OCI-LY1 (cell line): Measurements from ENCODE around the gene TSC1.

Experiments used
- H2AFZ ChIP-seq: fragments of 200-600 bp; sonication (generic), shearing (Covaris generic); 2 replicates; pipeline ENCODE4 v1.6.0; 2014; ENCODE audit warnings: antibody characterized with exemption, mild to moderate bottlenecking, low read length
- H3F3A ChIP-seq: fragments of 200-600 bp; sonication (generic), shearing (Covaris generic); 2 replicates; pipeline ENCODE4 v1.6.0; 2014; ENCODE audit warnings: mild to moderate bottlenecking, antibody characterized with exemption, low read length, moderate library complexity; ENCODE audit not compliant: insufficient read depth
- H3K27ac ChIP-seq: fragments of 200-600 bp; sonication (generic); 2 replicates; pipeline ENCODE4 v1.5.1; 2014; ENCODE audit warnings: low read length, mixed run types, mild to moderate bottlenecking, low read depth; ENCODE audit not compliant: poor library complexity, severe bottlenecking
- H3K27me3 ChIP-seq: fragments of 200-600 bp; sonication (generic); 2 replicates; pipeline ENCODE4 v1.6.0; 2014; ENCODE audit warnings: antibody characterized with exemption, mild to moderate bottlenecking, low read length, moderate library complexity; ENCODE audit not compliant: insufficient read depth
- H3K36me3 ChIP-seq: fragments of 200-600 bp; sonication (generic); 2 replicates; pipeline ENCODE4 v1.6.1; 2014; ENCODE audit warnings: mild to moderate bottlenecking, antibody characterized with exemption, low read length, moderate library complexity, mixed read lengths; ENCODE audit not compliant: insufficient read depth
- H3K4me1 ChIP-seq: fragments of 200-600 bp; sonication (generic); 2 replicates; pipeline ENCODE4 v1.5.1; 2014; ENCODE audit warnings: mild to moderate bottlenecking, low read length, moderate library complexity; ENCODE audit not compliant: insufficient read depth, severe bottlenecking
- H3K4me2 ChIP-seq: fragments of 200-600 bp; sonication (generic), shearing (Covaris generic); 2 replicates; pipeline ENCODE4 v1.6.1; 2014; ENCODE audit warnings: low read length
- H3K4me3 ChIP-seq: fragments of 200-600 bp; sonication (generic); 2 replicates; pipeline ENCODE4 v1.5.1; 2014; ENCODE audit warnings: low read length, low read depth, mild to moderate bottlenecking, mixed read lengths; ENCODE audit not compliant: poor library complexity, severe bottlenecking
- H3K79me2 ChIP-seq: fragments of 200-600 bp; shearing (Covaris generic); 2 replicates; pipeline ENCODE4 v1.6.1; 2016; ENCODE audit warnings: mixed run types, low read length, mixed read lengths; ENCODE audit not compliant: insufficient read depth
- H3K9ac ChIP-seq: fragments of 200-600 bp; sonication (generic), shearing (Covaris generic); 2 replicates; pipeline ENCODE4 v1.6.1; 2014; ENCODE audit warnings: mild to moderate bottlenecking, low read length, mixed read lengths
- H3K9me2 ChIP-seq: fragments of 200-600 bp; sonication (generic), shearing (Covaris generic); 2 replicates; pipeline ENCODE4 v1.6.1; 2014; ENCODE audit warnings: low read depth, mild to moderate bottlenecking, low read length, mixed read lengths
- H3K9me3 ChIP-seq: fragments of 200-600 bp; shearing (Covaris generic); 2 replicates; pipeline ENCODE4 v1.6.1; 2014; ENCODE audit warnings: low read length, mixed read lengths
- H4K20me1 ChIP-seq: fragments of 200-600 bp; sonication (generic), shearing (Covaris generic); 2 replicates; pipeline ENCODE4 v1.6.0; 2016; ENCODE audit warnings: mild to moderate bottlenecking, low read length; ENCODE audit not compliant: insufficient read depth
- EZH2 ChIP-seq: fragments of 200-600 bp; sonication (generic), shearing (Covaris generic); IDR thresholded peaks from 2 replicates; pipeline ENCODE4 v1.8.0; 2017; ENCODE audit warnings: borderline replicate concordance, mixed run types, mild to moderate bottlenecking, antibody characterized with exemption, low read length, moderate library complexity, mixed read lengths
- TF ChIP-seq, protein P1 (sequence below): fragments of 200-600 bp; sonication (generic), shearing (Covaris generic); IDR thresholded peaks from 2 replicates; pipeline ENCODE4 v1.5.1; 2017; ENCODE audit warnings: mild to moderate bottlenecking, antibody characterized with exemption, low read length, moderate library complexity, mixed read lengths

The TSC1 gene

DNA sequence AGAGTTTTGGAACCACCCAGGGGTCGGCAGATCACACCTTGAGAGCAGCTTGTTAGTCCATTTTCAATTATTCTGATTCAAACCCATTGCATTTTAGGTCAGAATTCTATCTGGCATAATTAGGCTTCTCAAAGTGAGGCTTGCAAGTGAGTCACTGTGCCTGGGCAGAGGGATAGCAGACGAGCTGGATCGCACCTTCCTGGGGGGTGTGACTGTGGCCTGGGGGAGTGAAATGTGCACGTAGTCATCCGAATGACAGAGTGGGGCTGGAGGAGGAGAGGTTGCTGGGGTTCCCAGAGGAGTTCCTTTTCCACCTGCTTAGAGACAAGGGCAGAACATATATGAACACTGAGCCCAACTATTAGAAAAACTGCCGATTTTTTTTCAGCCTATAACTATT is 34.0 kb downstream of the TSC1 start:
- Histone ChIP-seq H3K4me2 (no peak overlapping the region), H3K27ac (no peak overlapping the region), H3K4me1 (no peaks in the 10 kb centered on the region), H4K20me1 (no peaks in the 10 kb centered on the region), H3K9ac (no peak overlapping the region), H3K4me3 (no peak overlapping the region), H3K36me3 (peaks cover 38% of the 10 kb centered on the region), H2AFZ (no peak overlapping the region), H3F3A (no peaks in the 10 kb centered on the region), H3K9me3 (no peaks in the 10 kb centered on the region), H3K9me2 (no peaks in the 10 kb centered on the region), H3K79me2 (no peaks in the 10 kb centered on the region), H3K27me3 (no peaks in the 10 kb centered on the region)
- no peak for TF ChIP-seq EZH2
- TF ChIP-seq, protein P1, sequence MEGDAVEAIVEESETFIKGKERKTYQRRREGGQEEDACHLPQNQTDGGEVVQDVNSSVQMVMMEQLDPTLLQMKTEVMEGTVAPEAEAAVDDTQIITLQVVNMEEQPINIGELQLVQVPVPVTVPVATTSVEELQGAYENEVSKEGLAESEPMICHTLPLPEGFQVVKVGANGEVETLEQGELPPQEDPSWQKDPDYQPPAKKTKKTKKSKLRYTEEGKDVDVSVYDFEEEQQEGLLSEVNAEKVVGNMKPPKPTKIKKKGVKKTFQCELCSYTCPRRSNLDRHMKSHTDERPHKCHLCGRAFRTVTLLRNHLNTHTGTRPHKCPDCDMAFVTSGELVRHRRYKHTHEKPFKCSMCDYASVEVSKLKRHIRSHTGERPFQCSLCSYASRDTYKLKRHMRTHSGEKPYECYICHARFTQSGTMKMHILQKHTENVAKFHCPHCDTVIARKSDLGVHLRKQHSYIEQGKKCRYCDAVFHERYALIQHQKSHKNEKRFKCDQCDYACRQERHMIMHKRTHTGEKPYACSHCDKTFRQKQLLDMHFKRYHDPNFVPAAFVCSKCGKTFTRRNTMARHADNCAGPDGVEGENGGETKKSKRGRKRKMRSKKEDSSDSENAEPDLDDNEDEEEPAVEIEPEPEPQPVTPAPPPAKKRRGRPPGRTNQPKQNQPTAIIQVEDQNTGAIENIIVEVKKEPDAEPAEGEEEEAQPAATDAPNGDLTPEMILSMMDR: no peak

DNA sequence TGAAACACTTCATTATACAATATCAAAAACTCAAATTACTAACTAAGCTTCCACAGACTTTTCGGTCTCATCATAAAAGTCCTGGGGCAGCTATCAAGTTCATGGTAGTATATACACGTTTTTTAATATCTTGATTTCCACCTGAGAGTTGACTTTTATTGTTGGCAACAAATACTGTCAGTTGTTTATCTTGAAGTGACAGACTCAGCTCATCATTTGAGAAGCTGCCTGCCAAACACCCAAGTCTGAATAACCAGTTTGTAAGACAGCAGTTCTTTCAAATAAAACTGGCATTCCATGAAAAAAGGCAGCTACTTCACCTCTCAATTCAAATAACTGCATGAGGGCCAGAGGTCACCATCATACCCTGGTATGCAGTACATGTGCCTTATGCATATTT is 35.1 kb downstream of the TSC1 start:
- H3K36me3 ChIP-seq: peaks cover 38% of the 10 kb centered on the region
- no peaks in the 10 kb centered on the region for H3F3A ChIP-seq
- H4K20me1 ChIP-seq: no peaks in the 10 kb centered on the region
- H3K27me3 ChIP-seq: no peaks in the 10 kb centered on the region
- H3K9ac ChIP-seq: no peak overlapping the region
- H3K4me1 ChIP-seq: no peaks in the 10 kb centered on the region
- H3K9me2 ChIP-seq: no peaks in the 10 kb centered on the region
- H3K4me3 ChIP-seq: no peak overlapping the region
- no peak overlapping the region for H3K4me2 ChIP-seq
- no peaks in the 10 kb centered on the region for H3K9me3 ChIP-seq
- H2AFZ ChIP-seq: no peak overlapping the region
- TF ChIP-seq EZH2: no peak
- TF ChIP-seq, protein P1: no peak
- no peak overlapping the region for H3K27ac ChIP-seq
- no peaks in the 10 kb centered on the region for H3K79me2 ChIP-seq

DNA sequence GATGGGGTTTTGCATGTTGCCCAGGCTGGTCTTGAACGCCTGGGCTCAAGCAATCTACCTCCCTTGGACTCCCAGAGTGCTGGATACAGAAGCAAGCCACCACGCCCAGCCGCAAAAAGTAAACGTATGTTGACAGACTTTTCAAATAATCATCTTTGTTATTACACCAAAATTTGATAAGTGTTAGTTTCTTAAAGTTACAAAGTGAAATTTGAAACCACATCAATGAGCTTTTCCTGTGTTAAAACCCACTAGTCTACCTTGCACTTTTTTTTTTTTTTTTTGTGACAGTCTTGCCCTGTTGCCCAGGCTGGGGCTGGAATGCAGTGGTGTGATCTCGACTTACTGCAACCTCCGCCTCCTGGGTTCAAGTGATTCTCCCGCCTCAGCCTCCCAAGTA is 35.8 kb downstream of the TSC1 start:
- Histone ChIP-seq H3K27me3 (no peaks in the 10 kb centered on the region), H3K36me3 (peaks cover 38% of the 10 kb centered on the region)

More for the DNA sequence above, 35.8 kb downstream of the TSC1 start:
- Histone ChIP-seq H3K4me1 (no peaks in the 10 kb centered on the region), H4K20me1 (no peaks in the 10 kb centered on the region), H2AFZ (no peak overlapping the region), H3K27ac (no peak overlapping the region), H3K79me2 (no peaks in the 10 kb centered on the region), H3K9ac (no peak overlapping the region), H3K4me2 (no peak overlapping the region), H3F3A (no peaks in the 10 kb centered on the region), H3K9me3 (no peaks in the 10 kb centered on the region), H3K4me3 (no peak overlapping the region), H3K9me2 (no peaks in the 10 kb centered on the region)
- no peak for TF ChIP-seq EZH2
- TF ChIP-seq, protein P1: no peak
